ENCODE measurements around the gene ZNF892. TPM values are rescaled to one million over a fixed set of nuclear protein-coding genes. Genes with fewer than 3 reads are reported as not detected.

Gene ZNF892
- total and polyA plus RNA-seq, 2 of the 13 experiments (the other 11 are each of a cell fraction or from before 2014, with no cell fraction given): not detected

GRCh38 chr2:95234286-95234785 lies 27.0 kb downstream of the ZNF892 start (continued):
- TF ChIP-seq ZNF230 (CRISPR knock-in tag; IDR thresholded peaks at IDR 0.05): no peak
- no peak for TF ChIP-seq ATRX (CRISPR knock-in tag; IDR thresholded peaks at IDR 0.05; ENCODE audit: borderline replicate concordance)
- TF ChIP-seq ZNF530 (CRISPR knock-in tag; IDR thresholded peaks at IDR 0.05; ENCODE audit: low read depth): no peak

- TF ChIP-seq NR2F2 (IDR thresholded peaks at IDR 0.05; ENCODE audit: borderline replicate concordance, low read depth) (no peak), ZNF766 (CRISPR knock-in tag; IDR thresholded peaks at IDR 0.05; ENCODE audit: borderline replicate concordance) (no peak), KDM2A (CRISPR knock-in tag; IDR thresholded peaks at IDR 0.05; ENCODE audit: borderline replicate concordance, low read depth) (no peak), ZMYM2 (CRISPR knock-in tag; IDR thresholded peaks at IDR 0.05) (no peak), NBN (conservative IDR thresholded peaks at IDR 0.05) (no peak), HOXA5 (CRISPR knock-in tag; IDR thresholded peaks at IDR 0.05) (no peak), ZNF777 (CRISPR knock-in tag; IDR thresholded peaks at IDR 0.05) (no peak), EED (CRISPR knock-in tag; IDR thresholded peaks at IDR 0.05) (no peak), ZNF232 (CRISPR knock-in tag; IDR thresholded peaks at IDR 0.05; ENCODE audit: borderline replicate concordance) (no peak), ZNF580 (CRISPR knock-in tag; IDR thresholded peaks at IDR 0.05; ENCODE audit: borderline replicate concordance, low read depth) (no peak), PCBP2 (optimal IDR thresholded peaks at IDR 0.05; ENCODE audit: low read depth, low read length, poor library complexity, severe bottlenecking) (no peak), SMARCC2 (IDR thresholded peaks at IDR 0.05) (no peak), ZNF431 (CRISPR knock-in tag; IDR thresholded peaks at IDR 0.05; ENCODE audit: borderline replicate concordance, low read depth) (no peak), FOXA1 (IDR thresholded peaks at IDR 0.05) (no peak), FOXA1 (CRISPR knock-in tag; IDR thresholded peaks at IDR 0.05) (no peak), LCORL (IDR thresholded peaks at IDR 0.05) (no peak), LCORL (CRISPR knock-in tag; IDR thresholded peaks at IDR 0.05) (no peak), ZNF121 (CRISPR knock-in tag; IDR thresholded peaks at IDR 0.05) (no peak), FOXM1 (CRISPR knock-in tag; IDR thresholded peaks at IDR 0.05) (no peak), ZNF839 (CRISPR knock-in tag; IDR thresholded peaks at IDR 0.05; ENCODE audit: borderline replicate concordance) (no peak)
- TF ChIP-seq, protein P1, sequence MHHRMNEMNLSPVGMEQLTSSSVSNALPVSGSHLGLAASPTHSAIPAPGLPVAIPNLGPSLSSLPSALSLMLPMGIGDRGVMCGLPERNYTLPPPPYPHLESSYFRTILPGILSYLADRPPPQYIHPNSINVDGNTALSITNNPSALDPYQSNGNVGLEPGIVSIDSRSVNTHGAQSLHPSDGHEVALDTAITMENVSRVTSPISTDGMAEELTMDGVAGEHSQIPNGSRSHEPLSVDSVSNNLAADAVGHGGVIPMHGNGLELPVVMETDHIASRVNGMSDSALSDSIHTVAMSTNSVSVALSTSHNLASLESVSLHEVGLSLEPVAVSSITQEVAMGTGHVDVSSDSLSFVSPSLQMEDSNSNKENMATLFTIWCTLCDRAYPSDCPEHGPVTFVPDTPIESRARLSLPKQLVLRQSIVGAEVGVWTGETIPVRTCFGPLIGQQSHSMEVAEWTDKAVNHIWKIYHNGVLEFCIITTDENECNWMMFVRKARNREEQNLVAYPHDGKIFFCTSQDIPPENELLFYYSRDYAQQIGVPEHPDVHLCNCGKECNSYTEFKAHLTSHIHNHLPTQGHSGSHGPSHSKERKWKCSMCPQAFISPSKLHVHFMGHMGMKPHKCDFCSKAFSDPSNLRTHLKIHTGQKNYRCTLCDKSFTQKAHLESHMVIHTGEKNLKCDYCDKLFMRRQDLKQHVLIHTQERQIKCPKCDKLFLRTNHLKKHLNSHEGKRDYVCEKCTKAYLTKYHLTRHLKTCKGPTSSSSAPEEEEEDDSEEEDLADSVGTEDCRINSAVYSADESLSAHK (CRISPR knock-in tag; IDR thresholded peaks at IDR 0.05; ENCODE audit: borderline replicate concordance): no peak
- Histone ChIP-seq H3K9me3 (ENCODE audit: low read length) (no peaks in the 10 kb centered on the region), H3K4me2 (ENCODE audit: low read depth, low read length) (no peak overlapping the region), H3K79me2 (ENCODE audit: insufficient read depth, low read length) (no peaks in the 10 kb centered on the region), H3K4me1 (ENCODE audit: insufficient read depth, low read length) (peaks cover 4% of the 10 kb centered on the region; the same call in 1 of the 2 replicates), H3K9ac (ENCODE audit: insufficient read depth, low read depth, low read length) (no peak overlapping the region), H2AFZ (ENCODE audit: low read length) (no peak overlapping the region), H3K4me3 (replicated peaks in 1 of 3; ENCODE audit: insufficient read depth in 1 of 3, low read depth in 2 of 3, low read length in 3 of 3) (no peak overlapping the region), H3K36me3 (replicated peaks in 1 of 2; ENCODE audit: control insufficient read depth in 1 of 2, insufficient read depth in 2 of 2, low read length in 2 of 2) (no peaks in the 10 kb centered on the region), H3K27me3 (ENCODE audit: control insufficient read depth in 1 of 2, insufficient read depth in 2 of 2, low read length in 2 of 2) (no peaks in the 10 kb centered on the region; a peak in 1 of 5 replicates), H3K27ac (ENCODE audit: extremely low read length, insufficient read depth, low read length) (no peak overlapping the region), H4K20me1 (ENCODE audit: insufficient read depth, low read length) (no peaks in the 10 kb centered on the region)
- DNase-seq (ENCODE audit: low spot score): no peak
- FAIRE-seq: no peak
- intact Hi-C loops (cut with micrococcal nuclease; ENCODE audit: unreplicated experiment) (no loop called here), in situ Hi-C loops (cut with HindIII; ENCODE audit: extremely low pct_ligation_motif_present, low pct_unique_long_range_greater_than_20kb) (loop anchor here (5.0 kb wide), 1 partner anchor 82 kb away; no protein-coding TSS in a partner anchor)
- ChIA-PET CTCF (ENCODE audit: low intra/inter-chr PET ratio, low total read pairs) (no interaction called here), POLR2A (no interaction called here)
- no peak for ATAC-seq
- 30% methylated on average over 3 of the region's 3 CpGs for WGBS (ENCODE audit: low lambda C conversion rate)
- BruUV-seq (replicated peaks): no TSS peak
Observed at GRCh38 chr2:95234816-95235215, 27.5 kb downstream of the ZNF892 start.
